ENCODE data around the gene RASGRP4. TPM values are rescaled to one million over a fixed set of nuclear protein-coding genes. Genes with fewer than 3 reads are reported as not detected.

The RASGRP4 gene
- total and polyA plus RNA-seq, 2 donors (not counting 1 experiment from before 2014, with no cell fraction given) = not detected

DNA sequence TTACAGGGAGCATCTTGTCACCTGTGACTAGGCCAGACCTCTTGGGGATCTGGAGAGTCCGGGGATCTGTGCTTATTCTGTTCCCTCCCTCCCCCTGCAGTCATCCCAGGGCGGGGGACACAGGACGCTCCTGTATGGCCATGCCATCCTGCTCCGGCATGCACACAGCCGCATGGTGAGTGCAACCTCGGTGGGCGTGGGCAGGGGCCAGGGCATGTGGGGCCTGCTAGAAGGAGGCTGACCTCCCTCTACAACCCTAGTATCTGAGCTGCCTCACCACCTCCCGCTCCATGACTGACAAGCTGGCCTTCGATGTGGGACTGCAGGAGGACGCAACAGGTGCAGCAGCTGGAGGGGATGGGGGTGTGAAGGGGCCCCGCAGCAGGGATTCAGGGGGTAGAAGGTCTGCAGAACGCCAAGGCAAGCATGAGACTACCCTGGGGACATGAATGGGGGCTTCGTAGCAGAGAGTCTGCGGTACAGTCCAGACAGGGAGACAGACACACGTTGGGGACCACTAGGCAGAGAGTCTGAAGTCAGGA is 17.5 kb upstream of the RASGRP4 start:
- Histone ChIP-seq H3K36me3 (ENCODE audit: control insufficient read depth, insufficient read depth, low read length) (no peaks in the 10 kb centered on the region), H3K4me3 (replicated peaks in 1 of 4; ENCODE audit: control extremely low read depth in 1 of 4, insufficient read depth in 1 of 4, low read depth in 3 of 4, low read length in 4 of 4) (no peak overlapping the region), H2AFZ (ENCODE audit: low read length) (no peak overlapping the region), H3K4me2 (ENCODE audit: extremely low read depth, insufficient read depth, low read length) (no peak overlapping the region), H4K20me1 (ENCODE audit: control insufficient read depth, extremely low read depth, insufficient read depth, low read length) (no peaks in the 10 kb centered on the region), H3K9ac (ENCODE audit: insufficient read depth, low read length) (no peak overlapping the region), H3K4me1 (ENCODE audit: control insufficient read depth, extremely low read depth, insufficient read depth, low read length) (no peaks in the 10 kb centered on the region), H3K79me2 (ENCODE audit: control insufficient read depth, insufficient read depth, low read length) (no peaks in the 10 kb centered on the region), H3K27ac (ENCODE audit: insufficient read depth, low read length) (no peak overlapping the region), H3K9me3 (ENCODE audit: control insufficient read depth, insufficient read depth, low read depth, low read length) (no peaks in the 10 kb centered on the region), H3K27me3 (ENCODE audit: control insufficient read depth, insufficient read depth, low read length) (no peaks in the 10 kb centered on the region)
- TF ChIP-seq, protein P1, sequence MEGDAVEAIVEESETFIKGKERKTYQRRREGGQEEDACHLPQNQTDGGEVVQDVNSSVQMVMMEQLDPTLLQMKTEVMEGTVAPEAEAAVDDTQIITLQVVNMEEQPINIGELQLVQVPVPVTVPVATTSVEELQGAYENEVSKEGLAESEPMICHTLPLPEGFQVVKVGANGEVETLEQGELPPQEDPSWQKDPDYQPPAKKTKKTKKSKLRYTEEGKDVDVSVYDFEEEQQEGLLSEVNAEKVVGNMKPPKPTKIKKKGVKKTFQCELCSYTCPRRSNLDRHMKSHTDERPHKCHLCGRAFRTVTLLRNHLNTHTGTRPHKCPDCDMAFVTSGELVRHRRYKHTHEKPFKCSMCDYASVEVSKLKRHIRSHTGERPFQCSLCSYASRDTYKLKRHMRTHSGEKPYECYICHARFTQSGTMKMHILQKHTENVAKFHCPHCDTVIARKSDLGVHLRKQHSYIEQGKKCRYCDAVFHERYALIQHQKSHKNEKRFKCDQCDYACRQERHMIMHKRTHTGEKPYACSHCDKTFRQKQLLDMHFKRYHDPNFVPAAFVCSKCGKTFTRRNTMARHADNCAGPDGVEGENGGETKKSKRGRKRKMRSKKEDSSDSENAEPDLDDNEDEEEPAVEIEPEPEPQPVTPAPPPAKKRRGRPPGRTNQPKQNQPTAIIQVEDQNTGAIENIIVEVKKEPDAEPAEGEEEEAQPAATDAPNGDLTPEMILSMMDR (conservative IDR thresholded peaks at IDR 0.05 in 1 of 2, IDR thresholded peaks at IDR 0.05 in 1 of 2; ENCODE audit: low read depth in 1 of 2, low read length in 2 of 2) = no peak
- no peak for TF ChIP-seq EZH2 (IDR thresholded peaks at IDR 0.05; ENCODE audit: low read length, missing control alignments)
- no peak for DNase-seq (ENCODE audit: low read depth in 2 of 2)

DNA sequence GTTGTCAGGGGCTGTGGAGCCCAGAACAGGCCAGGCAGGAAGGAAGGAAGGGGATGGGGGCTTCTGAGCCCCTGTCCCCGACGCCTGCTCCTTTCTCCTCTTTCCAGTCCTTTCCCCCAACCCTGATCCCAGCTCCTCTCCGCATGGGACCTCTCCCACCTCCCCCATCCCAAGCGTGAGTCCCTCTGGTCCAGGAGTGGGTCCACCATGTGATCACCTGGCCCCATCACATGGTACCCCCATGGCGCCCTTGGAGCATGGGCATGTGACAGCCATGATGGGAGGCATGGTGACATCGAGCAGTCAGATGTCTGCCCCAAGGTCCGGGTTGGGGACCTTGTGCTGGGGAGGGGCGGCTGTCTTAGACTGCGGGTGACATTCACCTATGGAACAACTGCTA is 16.7 kb upstream of the RASGRP4 start:
- TF ChIP-seq EZH2 (IDR thresholded peaks at IDR 0.05; ENCODE audit: low read length, missing control alignments) = no peak
- TF ChIP-seq, protein P1 (conservative IDR thresholded peaks at IDR 0.05 in 1 of 2, IDR thresholded peaks at IDR 0.05 in 1 of 2; ENCODE audit: low read depth in 1 of 2, low read length in 2 of 2) = no peak
- Histone ChIP-seq H2AFZ (ENCODE audit: low read length) (no peak overlapping the region), H3K27me3 (ENCODE audit: control insufficient read depth, insufficient read depth, low read length) (no peaks in the 10 kb centered on the region), H4K20me1 (ENCODE audit: control insufficient read depth, extremely low read depth, insufficient read depth, low read length) (no peaks in the 10 kb centered on the region), H3K36me3 (ENCODE audit: control insufficient read depth, insufficient read depth, low read length) (no peaks in the 10 kb centered on the region), H3K4me3 (replicated peaks in 1 of 4; ENCODE audit: control extremely low read depth in 1 of 4, insufficient read depth in 1 of 4, low read depth in 3 of 4, low read length in 4 of 4) (no peak overlapping the region), H3K4me2 (ENCODE audit: extremely low read depth, insufficient read depth, low read length) (no peak overlapping the region), H3K4me1 (ENCODE audit: control insufficient read depth, extremely low read depth, insufficient read depth, low read length) (no peaks in the 10 kb centered on the region), H3K9me3 (ENCODE audit: control insufficient read depth, insufficient read depth, low read depth, low read length) (no peaks in the 10 kb centered on the region), H3K9ac (ENCODE audit: insufficient read depth, low read length) (no peak overlapping the region), H3K27ac (ENCODE audit: insufficient read depth, low read length) (no peak overlapping the region), H3K79me2 (ENCODE audit: control insufficient read depth, insufficient read depth, low read length) (no peaks in the 10 kb centered on the region)
- DNase-seq (ENCODE audit: low read depth in 2 of 2) = no peak

DNA sequence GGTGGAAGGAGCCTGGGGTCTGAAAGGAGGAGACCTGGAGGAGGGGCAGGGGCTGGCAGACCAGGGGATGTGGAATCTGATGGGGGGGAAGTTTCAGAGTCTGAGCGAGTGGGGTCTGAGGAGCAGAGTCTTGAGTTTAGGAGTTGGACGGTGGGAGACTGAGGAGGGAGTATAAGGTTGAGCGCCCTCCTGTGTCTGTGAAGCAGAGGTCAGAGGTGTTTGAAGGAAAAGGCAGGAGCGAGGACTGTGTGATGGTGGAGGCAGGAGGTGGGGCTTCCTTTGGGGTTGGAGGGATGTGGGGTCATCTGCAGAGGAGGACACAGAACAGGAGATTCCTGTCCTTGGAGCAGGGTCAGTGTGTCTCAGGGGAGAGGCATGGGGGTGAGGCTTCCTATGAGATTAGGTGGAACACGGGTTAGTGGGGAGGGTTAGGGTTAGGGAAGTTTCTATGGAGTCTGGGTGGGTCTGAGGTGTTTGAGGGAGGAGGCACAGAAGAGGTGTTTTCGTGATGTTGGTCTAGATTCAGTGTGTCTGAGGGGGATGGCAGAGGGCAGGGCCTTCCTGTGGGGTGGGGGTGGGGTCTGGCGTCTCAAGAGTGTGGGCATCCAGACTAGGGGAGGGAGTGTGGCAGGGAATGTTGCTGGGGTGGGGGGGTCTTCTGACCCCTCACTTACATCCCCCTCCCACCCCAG is 15.8 kb upstream of the RASGRP4 start:
- Histone ChIP-seq H3K27me3 (ENCODE audit: control insufficient read depth, insufficient read depth, low read length) (no peaks in the 10 kb centered on the region), H3K9ac (ENCODE audit: insufficient read depth, low read length) (no peak overlapping the region), H3K36me3 (ENCODE audit: control insufficient read depth, insufficient read depth, low read length) (no peaks in the 10 kb centered on the region), H3K4me2 (ENCODE audit: extremely low read depth, insufficient read depth, low read length) (no peak overlapping the region), H3K9me3 (ENCODE audit: control insufficient read depth, insufficient read depth, low read depth, low read length) (no peaks in the 10 kb centered on the region), H3K4me3 (replicated peaks in 1 of 4; ENCODE audit: control extremely low read depth in 1 of 4, insufficient read depth in 1 of 4, low read depth in 3 of 4, low read length in 4 of 4) (no peak overlapping the region), H4K20me1 (ENCODE audit: control insufficient read depth, extremely low read depth, insufficient read depth, low read length) (no peaks in the 10 kb centered on the region), H3K27ac (ENCODE audit: insufficient read depth, low read length) (no peak overlapping the region), H2AFZ (ENCODE audit: low read length) (no peak overlapping the region), H3K4me1 (ENCODE audit: control insufficient read depth, extremely low read depth, insufficient read depth, low read length) (no peaks in the 10 kb centered on the region), H3K79me2 (ENCODE audit: control insufficient read depth, insufficient read depth, low read length) (no peaks in the 10 kb centered on the region)
- TF ChIP-seq, protein P1 (conservative IDR thresholded peaks at IDR 0.05 in 1 of 2, IDR thresholded peaks at IDR 0.05 in 1 of 2; ENCODE audit: low read depth in 1 of 2, low read length in 2 of 2) = no peak
- TF ChIP-seq EZH2 (IDR thresholded peaks at IDR 0.05; ENCODE audit: low read length, missing control alignments) = no peak
- DNase-seq (ENCODE audit: low read depth in 2 of 2) = no peak
